NCI-H82 (cell line): ENCODE data around the gene TXNL4A.

Experiments
- DNase-seq: peaks from one replicate; lab custom pipeline; 2025; lab: John Stamatoyannopoulos, UW

TXNL4A gene

GRCh38 chr18:79991494-79991893 lies 3.1 kb upstream of the TXNL4A start:
- no peak for DNase-seq

GRCh38 chr18:79989195-79989497 lies 783 bp upstream of the TXNL4A start:
- DNase-seq = peak; percentile 43

- peak; percentile 74 for DNase-seq
These were observed 302 bp downstream of the TXNL4A start for GRCh38 chr18:79988071-79988450.

- no peak for DNase-seq
These were observed 797 bp downstream of the TXNL4A start for GRCh38 chr18:79987566-79987965.

GRCh38 chr18:79986726-79987125 lies 1.6 kb downstream of the TXNL4A start:
- peak; percentile 52 for DNase-seq

GRCh38 chr18:79985172-79985571 lies 3.2 kb downstream of the TXNL4A start:
- no peak for DNase-seq

- no peak for DNase-seq
These were observed 4.6 kb downstream of the TXNL4A start for GRCh38 chr18:79983793-79984192.

GRCh38 chr18:79983253-79983652 lies 5.1 kb downstream of the TXNL4A start:
- DNase-seq = no peak

- DNase-seq = no peak
These were observed 5.6 kb downstream of the TXNL4A start for GRCh38 chr18:79982736-79983135.

- DNase-seq = no peak
These were observed 7.8 kb downstream of the TXNL4A start for GRCh38 chr18:79980585-79980984.

- DNase-seq = peak; percentile 15
These were observed 8.5 kb downstream of the TXNL4A start for GRCh38 chr18:79979843-79980242.

- no peak for DNase-seq
These were observed 12.2 kb downstream of the TXNL4A start for GRCh38 chr18:79975985-79976680.

- DNase-seq = no peak
These were observed 13.3 kb downstream of the TXNL4A start for GRCh38 chr18:79975043-79975442.

GRCh38 chr18:79974025-79974654 lies 14.2 kb downstream of the TXNL4A start:
- DNase-seq = no peak

GRCh38 chr18:79973517-79973916 lies 14.8 kb downstream of the TXNL4A start:
- DNase-seq = no peak

- peak; percentile 58 for DNase-seq
These were observed 15.6 kb downstream of the TXNL4A start for GRCh38 chr18:79972720-79973119.

GRCh38 chr18:79971986-79972385 lies 16.4 kb downstream of the TXNL4A start:
- no peak for DNase-seq

GRCh38 chr18:79971211-79971952 lies 17.0 kb downstream of the TXNL4A start:
- DNase-seq = no peak

GRCh38 chr18:79970419-79971133 lies 17.8 kb downstream of the TXNL4A start:
- no peak for DNase-seq

GRCh38 chr18:79965119-79965902 lies 23.1 kb downstream of the TXNL4A start:
- peak; percentile 72 for DNase-seq

- DNase-seq = peak; percentile 32
These were observed 23.8 kb downstream of the TXNL4A start, which contains the start of gene HSBP1L1 for GRCh38 chr18:79964330-79965118. HSBP1L1 (plus strand) TSS chr18:79964643; CDS start chr18:79964736, 93 bp downstream.
